SK-N-SH (cell line): ENCODE results near the gene FRAS1. TPM values are rescaled to one million over a fixed set of nuclear protein-coding genes. Genes with fewer than 3 reads are reported as not detected.

Experiments used
- CTCF ChIA-PET: fragments of 300-600, 350-600 bp; formaldehyde crosslinking; extraction: SDS; loops from one replicate; lab custom pipeline; 2021; lab: Yijun Ruan, JAX
- POLR2A ChIA-PET: fragments of 350-600 bp; sonication (Branson Sonifier 250); formaldehyde crosslinking; extraction: SDS; loops from one replicate; lab custom pipeline; 2020; ENCODE audit warnings: antibody characterized with exemption, inconsistent platforms; lab: Yijun Ruan, JAX
- DNase-seq: peaks from one replicate; pipeline ENCODE4 v3.0.0; 2012
- H2AFZ ChIP-seq: fragments of 200-600 bp; sonication (generic); 2 replicates; pipeline ENCODE4 v1.8.1; 2016; ENCODE audit warnings: antibody characterized with exemption, mild to moderate bottlenecking, low read depth
- H3F3A ChIP-seq: fragments of 200-600 bp; sonication (generic); replicated peaks from 2 replicates; pipeline ENCODE3; 2016; ENCODE audit warnings: antibody characterized with exemption, mild to moderate bottlenecking; ENCODE audit not compliant: insufficient read depth
- H3K27ac ChIP-seq, 2 experiments: fragments of 200-500 bp in 1 of 2; fragments of 200-600 bp in 1 of 2; sonication (Bioruptor generic) in 1 of 2; sonication (generic), shearing (Covaris generic) in 1 of 2; 2 replicates each; pipeline versions ENCODE4 v1.5.1 to v1.6.1; 2014 to 2016; ENCODE audit warnings: low read depth in 2 of 2, inconsistent platforms in 1 of 2, low read length in 1 of 2, mild to moderate bottlenecking in 1 of 2, mixed read lengths in 1 of 2
- H3K27me3 ChIP-seq: fragments of 200-600 bp; sonication (generic), shearing (Covaris generic); 2 replicates; pipeline ENCODE4 v1.6.1; 2016; ENCODE audit warnings: mixed run types; ENCODE audit not compliant: insufficient read depth
- H3K36me3 ChIP-seq, 2 experiments: fragments of 200-500 bp in 1 of 2; fragments of 200-600 bp in 1 of 2; sonication (Bioruptor generic) in 1 of 2; sonication (generic) in 1 of 2; replicated peaks in 1 of 2; 2 replicates each; pipeline versions ENCODE3 to v1.5.1; 2014 to 2016; ENCODE audit warnings: low read length in 1 of 2, mild to moderate bottlenecking in 1 of 2; ENCODE audit not compliant: insufficient read depth in 2 of 2, control insufficient read depth in 1 of 2
- H3K4me1 ChIP-seq, 2 experiments: fragments of 200-500 bp in 1 of 2; fragments of 200-600 bp in 1 of 2; sonication (Bioruptor generic) in 1 of 2; sonication (generic), shearing (Covaris generic) in 1 of 2; 2 replicates each; pipeline versions ENCODE4 v1.5.1 to v1.6.1; 2014 to 2016; ENCODE audit warnings: low read depth in 1 of 2, low read length in 1 of 2, mixed run types in 1 of 2; ENCODE audit not compliant: insufficient read depth in 2 of 2, control insufficient read depth in 1 of 2
- H3K4me2 ChIP-seq: fragments of 200-600 bp; sonication (generic), shearing (Covaris generic); 2 replicates; pipeline ENCODE4 v1.6.1; 2017; ENCODE audit warnings: mixed run types
- H3K4me3 ChIP-seq, 2 experiments: fragments of 200-500 bp in 1 of 2; fragments of 200-600 bp in 1 of 2; sonication (Bioruptor generic) in 1 of 2; sonication (generic), shearing (Covaris generic) in 1 of 2; 2 replicates each; pipeline versions ENCODE4 v1.5.1 to v1.8.1; 2014 to 2016; ENCODE audit warnings: low read depth in 2 of 2, inconsistent platforms in 1 of 2, low read length in 1 of 2, mild to moderate bottlenecking in 1 of 2, mixed read lengths in 1 of 2, moderate library complexity in 1 of 2
- H3K79me2 ChIP-seq: fragments of 200-600 bp; sonication (generic); 2 replicates; pipeline ENCODE4 v1.8.1; 2017; ENCODE audit warnings: mild to moderate bottlenecking; ENCODE audit not compliant: insufficient read depth
- H3K9ac ChIP-seq: fragments of 200-600 bp; sonication (generic); 2 replicates; pipeline ENCODE4 v1.6.1; 2017; ENCODE audit warnings: mixed run types
- H3K9me2 ChIP-seq: fragments of 200-600 bp; sonication (generic); 2 replicates; pipeline ENCODE4 v1.6.1; 2017; ENCODE audit warnings: mixed run types
- H3K9me3 ChIP-seq: fragments of 200-600 bp; sonication (generic); 2 replicates; pipeline ENCODE4 v1.6.1; 2017; ENCODE audit warnings: mixed run types, mild to moderate bottlenecking, moderate library complexity
- H4K20me1 ChIP-seq: fragments of 200-600 bp; sonication (generic); 2 replicates; pipeline ENCODE4 v1.6.1; 2017; ENCODE audit warnings: mild to moderate bottlenecking, mixed run types; ENCODE audit not compliant: insufficient read depth
- CHD2 ChIP-seq: fragments of 150-350 bp; IDR thresholded peaks from 2 replicates; pipeline ENCODE4 v1.6.1; 2018; ENCODE audit warnings: low read length; ENCODE audit not compliant: partially characterized antibody
- EZH2phosphoT487 ChIP-seq: fragments of 200-600 bp; sonication (generic); IDR thresholded peaks from 2 replicates; pipeline ENCODE4 v1.6.1; 2017; ENCODE audit warnings: low read depth, mixed run types, mild to moderate bottlenecking, antibody characterized with exemption, moderate library complexity, borderline replicate concordance
- FOXJ3 ChIP-seq: sonication (generic); formaldehyde crosslinking; IDR thresholded peaks from 2 replicates; pipeline ENCODE4 v1.5.1; 2020; ENCODE audit warnings: mild to moderate bottlenecking, missing genetic modification reagents
- GABPA ChIP-seq: IDR thresholded peaks from 2 replicates; pipeline ENCODE4 v1.4.0; 2012; ENCODE audit warnings: low read depth, mild to moderate bottlenecking
- NFIC ChIP-seq: IDR thresholded peaks from 2 replicates; pipeline ENCODE4 v1.4.0; 2012; ENCODE audit warnings: borderline replicate concordance
- NRF1 ChIP-seq: IDR thresholded peaks from 2 replicates; pipeline ENCODE4 v1.6.1; 2012; ENCODE audit warnings: low read depth, mild to moderate bottlenecking, low read length
- RCOR1 ChIP-seq: fragments of 150-350 bp; IDR thresholded peaks from 2 replicates; pipeline ENCODE4 v1.6.1; 2017; ENCODE audit warnings: antibody characterized with exemption, low read length
- RXRA ChIP-seq: IDR thresholded peaks from 2 replicates; pipeline ENCODE4 v1.4.0; 2012; ENCODE audit warnings: low read depth, mild to moderate bottlenecking, borderline replicate concordance
- SIN3A ChIP-seq: IDR thresholded peaks from 2 replicates; pipeline ENCODE4 v1.6.1; 2012; ENCODE audit warnings: low read depth, mild to moderate bottlenecking, low read length, moderate library complexity, borderline replicate concordance
- TAF1 ChIP-seq: IDR thresholded peaks from 2 replicates; pipeline ENCODE4 v1.6.1; 2012; ENCODE audit warnings: low read depth, mild to moderate bottlenecking, low read length, moderate library complexity, borderline replicate concordance
- WGBS: methylation state at CpG from one replicate; pipeline ENCODE4 v1.1.6; 2017; ENCODE audit warnings: low lambda C conversion rate; 5-methylcytosine and 5-hydroxymethylcytosine counted together
- polyA plus RNA-seq, 3 experiments: library from polyadenylated mRNA; depleted of rRNA; stranded (reverse); fragments of >200 nt; gene quantifications; 2 replicates each; pipeline ENCODE4 v1.2.3, GENCODE V29; 2012
- TF ChIP-seq, protein P1 (sequence below): IDR thresholded peaks from 2 replicates; pipeline ENCODE4 v1.4.0; 2012; ENCODE audit warnings: low read depth, borderline replicate concordance
- TF ChIP-seq, protein P2 (sequence below): IDR thresholded peaks from 2 replicates; pipeline ENCODE4 v1.6.1; 2012; ENCODE audit warnings: mild to moderate bottlenecking, low read depth, low read length, moderate library complexity
- TF ChIP-seq, protein P3 (sequence below): IDR thresholded peaks from 2 replicates; pipeline ENCODE4 v1.4.0; 2012; ENCODE audit warnings: low read depth
- TF ChIP-seq, protein P4 (sequence below): IDR thresholded peaks from 2 replicates; pipeline ENCODE4 v1.4.0; 2012; ENCODE audit warnings: low read depth, borderline replicate concordance

The FRAS1 gene
- polyA plus RNA-seq, 1 of the 3 experiments (the other 2 are of a cell fraction) = 8.3 TPM

DNA sequence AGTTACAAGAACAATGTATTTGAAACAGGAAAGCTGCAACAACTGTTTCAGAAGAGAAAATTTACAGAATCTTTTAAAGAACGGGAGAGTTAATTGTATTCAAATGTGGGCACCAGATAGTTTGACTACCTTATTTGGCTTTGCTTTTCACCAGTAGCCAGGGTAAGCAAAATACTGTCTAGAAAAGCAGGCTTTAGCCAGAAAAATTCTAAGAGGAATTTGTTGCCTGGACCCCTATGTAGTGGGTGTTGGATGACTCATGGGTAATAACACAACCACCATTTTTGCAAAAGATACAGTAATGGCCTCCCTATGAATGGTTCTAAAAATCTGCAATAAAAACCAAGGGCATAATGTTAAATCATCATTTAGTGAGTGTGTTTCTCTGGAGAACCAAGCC lies 261.0 kb downstream of the FRAS1 start:
- H4K20me1 ChIP-seq = no peaks in the 10 kb centered on the region
- no peaks in the 10 kb centered on the region for H3K27me3 ChIP-seq
- no peak overlapping the region for H3K27ac ChIP-seq
- H3K4me2 ChIP-seq = no peak overlapping the region
- H3K9me2 ChIP-seq = no peaks in the 10 kb centered on the region
- no peak overlapping the region for H3K4me3 ChIP-seq
- ChIA-PET POLR2A (no interaction called here), CTCF (no interaction called here)
- no peak overlapping the region for H3K9ac ChIP-seq
- 93% methylated on average over 1 of the region's 1 CpG for WGBS
- TF ChIP-seq, protein P1, sequence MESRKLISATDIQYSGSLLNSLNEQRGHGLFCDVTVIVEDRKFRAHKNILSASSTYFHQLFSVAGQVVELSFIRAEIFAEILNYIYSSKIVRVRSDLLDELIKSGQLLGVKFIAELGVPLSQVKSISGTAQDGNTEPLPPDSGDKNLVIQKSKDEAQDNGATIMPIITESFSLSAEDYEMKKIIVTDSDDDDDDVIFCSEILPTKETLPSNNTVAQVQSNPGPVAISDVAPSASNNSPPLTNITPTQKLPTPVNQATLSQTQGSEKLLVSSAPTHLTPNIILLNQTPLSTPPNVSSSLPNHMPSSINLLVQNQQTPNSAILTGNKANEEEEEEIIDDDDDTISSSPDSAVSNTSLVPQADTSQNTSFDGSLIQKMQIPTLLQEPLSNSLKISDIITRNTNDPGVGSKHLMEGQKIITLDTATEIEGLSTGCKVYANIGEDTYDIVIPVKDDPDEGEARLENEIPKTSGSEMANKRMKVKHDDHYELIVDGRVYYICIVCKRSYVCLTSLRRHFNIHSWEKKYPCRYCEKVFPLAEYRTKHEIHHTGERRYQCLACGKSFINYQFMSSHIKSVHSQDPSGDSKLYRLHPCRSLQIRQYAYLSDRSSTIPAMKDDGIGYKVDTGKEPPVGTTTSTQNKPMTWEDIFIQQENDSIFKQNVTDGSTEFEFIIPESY = no peak
- no peak for TF ChIP-seq SIN3A
- no peak for TF ChIP-seq TAF1
- no peak for TF ChIP-seq GABPA
- TF ChIP-seq RXRA = no peak
- TF ChIP-seq, protein P2, sequence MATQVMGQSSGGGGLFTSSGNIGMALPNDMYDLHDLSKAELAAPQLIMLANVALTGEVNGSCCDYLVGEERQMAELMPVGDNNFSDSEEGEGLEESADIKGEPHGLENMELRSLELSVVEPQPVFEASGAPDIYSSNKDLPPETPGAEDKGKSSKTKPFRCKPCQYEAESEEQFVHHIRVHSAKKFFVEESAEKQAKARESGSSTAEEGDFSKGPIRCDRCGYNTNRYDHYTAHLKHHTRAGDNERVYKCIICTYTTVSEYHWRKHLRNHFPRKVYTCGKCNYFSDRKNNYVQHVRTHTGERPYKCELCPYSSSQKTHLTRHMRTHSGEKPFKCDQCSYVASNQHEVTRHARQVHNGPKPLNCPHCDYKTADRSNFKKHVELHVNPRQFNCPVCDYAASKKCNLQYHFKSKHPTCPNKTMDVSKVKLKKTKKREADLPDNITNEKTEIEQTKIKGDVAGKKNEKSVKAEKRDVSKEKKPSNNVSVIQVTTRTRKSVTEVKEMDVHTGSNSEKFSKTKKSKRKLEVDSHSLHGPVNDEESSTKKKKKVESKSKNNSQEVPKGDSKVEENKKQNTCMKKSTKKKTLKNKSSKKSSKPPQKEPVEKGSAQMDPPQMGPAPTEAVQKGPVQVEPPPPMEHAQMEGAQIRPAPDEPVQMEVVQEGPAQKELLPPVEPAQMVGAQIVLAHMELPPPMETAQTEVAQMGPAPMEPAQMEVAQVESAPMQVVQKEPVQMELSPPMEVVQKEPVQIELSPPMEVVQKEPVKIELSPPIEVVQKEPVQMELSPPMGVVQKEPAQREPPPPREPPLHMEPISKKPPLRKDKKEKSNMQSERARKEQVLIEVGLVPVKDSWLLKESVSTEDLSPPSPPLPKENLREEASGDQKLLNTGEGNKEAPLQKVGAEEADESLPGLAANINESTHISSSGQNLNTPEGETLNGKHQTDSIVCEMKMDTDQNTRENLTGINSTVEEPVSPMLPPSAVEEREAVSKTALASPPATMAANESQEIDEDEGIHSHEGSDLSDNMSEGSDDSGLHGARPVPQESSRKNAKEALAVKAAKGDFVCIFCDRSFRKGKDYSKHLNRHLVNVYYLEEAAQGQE = no peak
- TF ChIP-seq FOXJ3 (CRISPR knock-in tag) = no peak
- TF ChIP-seq EZH2phosphoT487 = no peak
- no peak for TF ChIP-seq RCOR1
- TF ChIP-seq, protein P3, sequence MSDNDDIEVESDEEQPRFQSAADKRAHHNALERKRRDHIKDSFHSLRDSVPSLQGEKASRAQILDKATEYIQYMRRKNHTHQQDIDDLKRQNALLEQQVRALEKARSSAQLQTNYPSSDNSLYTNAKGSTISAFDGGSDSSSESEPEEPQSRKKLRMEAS = no peak
- H2AFZ ChIP-seq = no peak overlapping the region
- no peaks in the 10 kb centered on the region for H3K9me3 ChIP-seq
- H3K4me1 ChIP-seq = no peaks in the 10 kb centered on the region; a peak in 1 of 4 replicates
- H3K36me3 ChIP-seq = peaks cover 5 to 38% of the 10 kb centered on the region in 2 experiments
- no peak for DNase-seq
- H3K79me2 ChIP-seq = no peaks in the 10 kb centered on the region
- H3F3A ChIP-seq = no peaks in the 10 kb centered on the region

DNA sequence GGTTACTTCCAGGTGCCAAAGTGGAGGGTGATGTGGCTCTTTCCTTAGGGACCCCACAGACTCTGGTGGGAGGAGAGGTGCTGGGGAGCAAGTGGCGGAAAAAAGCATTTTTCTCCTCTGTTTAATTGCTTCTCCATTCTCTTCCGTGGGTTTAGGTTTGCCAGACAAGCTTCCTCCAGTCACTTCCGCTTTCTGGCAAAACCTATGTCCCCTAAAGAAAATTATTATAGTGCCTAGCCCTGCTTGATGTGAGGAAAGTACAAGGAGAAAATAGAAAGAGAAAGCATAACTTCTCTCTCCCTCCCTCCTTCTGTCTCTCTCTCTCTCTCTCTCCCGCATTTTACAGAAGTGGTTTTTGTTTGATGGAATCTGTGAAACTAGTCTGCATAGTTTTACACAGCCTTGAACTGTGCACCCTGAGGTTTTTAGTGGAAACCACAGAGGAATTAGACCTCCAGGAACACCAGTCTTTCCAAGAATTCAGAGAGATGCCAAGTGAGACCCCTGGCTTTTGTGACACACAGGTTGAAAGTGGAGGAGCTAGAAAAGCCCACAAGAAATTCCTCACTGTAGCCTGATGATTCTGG lies 263.3 kb downstream of the FRAS1 start:
- H3K27ac ChIP-seq = no peak overlapping the region
- H3K4me3 ChIP-seq = no peak overlapping the region
- H3K79me2 ChIP-seq = no peaks in the 10 kb centered on the region
- no peaks in the 10 kb centered on the region for H3K9me3 ChIP-seq
- no peak for DNase-seq
- no peaks in the 10 kb centered on the region for H3F3A ChIP-seq
- CTCF ChIA-PET = no interaction called here
- H3K27me3 ChIP-seq = no peaks in the 10 kb centered on the region
- peaks cover 0 to 6% of the 10 kb centered on the region in 2 experiments; a peak in 2 of 4 replicates for H3K4me1 ChIP-seq
- no peak overlapping the region for H3K9ac ChIP-seq
- TF ChIP-seq, protein P4, sequence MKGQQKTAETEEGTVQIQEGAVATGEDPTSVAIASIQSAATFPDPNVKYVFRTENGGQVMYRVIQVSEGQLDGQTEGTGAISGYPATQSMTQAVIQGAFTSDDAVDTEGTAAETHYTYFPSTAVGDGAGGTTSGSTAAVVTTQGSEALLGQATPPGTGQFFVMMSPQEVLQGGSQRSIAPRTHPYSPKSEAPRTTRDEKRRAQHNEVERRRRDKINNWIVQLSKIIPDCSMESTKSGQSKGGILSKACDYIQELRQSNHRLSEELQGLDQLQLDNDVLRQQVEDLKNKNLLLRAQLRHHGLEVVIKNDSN = no peak
- TF ChIP-seq NRF1 = no peak
- no peak for TF ChIP-seq NFIC
- no peak for TF ChIP-seq CHD2
- H4K20me1 ChIP-seq = no peaks in the 10 kb centered on the region
- 90% methylated on average over 4 of the region's 4 CpGs for WGBS
- POLR2A ChIA-PET = no interaction called here
- no peaks in the 10 kb centered on the region for H3K9me2 ChIP-seq
- peaks cover 10 to 35% of the 10 kb centered on the region in 2 experiments for H3K36me3 ChIP-seq
- no peak overlapping the region for H2AFZ ChIP-seq
- no peak overlapping the region for H3K4me2 ChIP-seq
